Mesenteric fat pad (tissue), 1 donor: ENCODE measurements around the gene IRX5. TPM values are rescaled to one million over a fixed set of nuclear protein-coding genes. Genes with fewer than 3 reads are reported as not detected.

ENCODE experiments used
- DNase-seq: peaks from one replicate; pipeline ENCODE4 v3.0.0-alpha.2; 2020; ENCODE audit warnings: low spot score
- total RNA-seq: library from RNA; stranded (reverse); fragmentation: NEBNext Ultra II Directional; extraction: Animal tissue kit (Norgen Biotek cat#: 25700); gene quantifications from one replicate; pipeline ENCODE4 v1.2.1, GENCODE V29; 2021
- donor health status: DM: yes; HTN: yes; CAD: no.

IRX5 gene
- total RNA-seq, 1 donor from 2014 or later, result not detected

DNA sequence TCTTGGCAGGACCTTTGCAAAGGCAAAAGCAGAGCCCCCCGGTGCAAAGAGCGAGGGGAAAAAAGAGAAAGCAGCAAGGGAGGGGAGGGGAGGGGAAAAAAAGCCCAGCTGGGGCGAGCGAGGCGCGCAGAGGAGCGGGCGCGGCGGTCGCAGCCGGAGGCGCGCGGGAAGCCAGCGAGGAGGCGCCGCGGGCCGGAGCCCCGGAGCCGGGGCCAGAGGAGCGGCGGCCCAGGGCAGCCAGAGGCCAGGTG is 129 bp downstream of the IRX5 start:
- DNase-seq, result no peak

DNA sequence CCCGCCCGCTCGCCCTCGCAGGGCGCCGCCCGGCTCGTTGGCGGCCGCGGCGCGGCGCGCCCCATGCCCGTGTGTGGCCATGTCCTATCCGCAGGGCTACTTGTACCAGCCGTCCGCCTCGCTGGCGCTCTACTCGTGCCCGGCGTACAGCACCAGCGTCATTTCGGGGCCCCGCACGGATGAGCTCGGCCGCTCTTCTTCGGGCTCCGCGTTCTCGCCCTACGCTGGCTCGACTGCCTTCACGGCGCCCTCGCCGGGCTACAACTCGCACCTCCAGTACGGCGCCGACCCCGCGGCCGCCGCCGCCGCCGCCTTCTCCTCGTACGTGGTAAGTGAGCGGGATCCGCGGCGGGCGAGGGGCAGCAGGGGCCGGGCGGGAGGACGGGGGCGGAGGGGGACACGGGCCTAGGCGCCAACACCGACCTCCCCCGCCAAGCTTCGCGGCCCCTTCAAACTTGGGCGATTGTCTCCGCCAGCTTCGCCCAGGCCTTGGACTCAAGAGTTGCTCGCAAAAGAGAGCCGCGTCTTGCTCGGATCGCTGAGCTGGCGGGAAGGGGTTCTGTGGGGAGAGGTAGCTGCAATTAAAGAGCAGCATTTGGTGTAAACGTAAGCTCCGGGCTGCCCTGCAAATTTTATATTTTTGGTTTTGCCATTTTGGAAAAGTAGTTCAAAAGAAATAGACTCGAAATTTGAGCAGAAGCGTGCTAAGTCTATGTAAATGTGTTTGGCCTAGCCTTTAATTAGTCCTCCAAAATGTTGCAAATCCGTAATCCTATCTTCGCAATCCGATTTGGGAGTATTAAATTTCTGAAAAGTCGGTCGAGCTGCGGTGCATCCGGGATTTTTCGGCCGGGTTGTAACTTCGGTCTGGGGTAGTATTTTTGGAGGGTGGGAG is 702 bp downstream of the IRX5 start:
- no peak for DNase-seq

DNA sequence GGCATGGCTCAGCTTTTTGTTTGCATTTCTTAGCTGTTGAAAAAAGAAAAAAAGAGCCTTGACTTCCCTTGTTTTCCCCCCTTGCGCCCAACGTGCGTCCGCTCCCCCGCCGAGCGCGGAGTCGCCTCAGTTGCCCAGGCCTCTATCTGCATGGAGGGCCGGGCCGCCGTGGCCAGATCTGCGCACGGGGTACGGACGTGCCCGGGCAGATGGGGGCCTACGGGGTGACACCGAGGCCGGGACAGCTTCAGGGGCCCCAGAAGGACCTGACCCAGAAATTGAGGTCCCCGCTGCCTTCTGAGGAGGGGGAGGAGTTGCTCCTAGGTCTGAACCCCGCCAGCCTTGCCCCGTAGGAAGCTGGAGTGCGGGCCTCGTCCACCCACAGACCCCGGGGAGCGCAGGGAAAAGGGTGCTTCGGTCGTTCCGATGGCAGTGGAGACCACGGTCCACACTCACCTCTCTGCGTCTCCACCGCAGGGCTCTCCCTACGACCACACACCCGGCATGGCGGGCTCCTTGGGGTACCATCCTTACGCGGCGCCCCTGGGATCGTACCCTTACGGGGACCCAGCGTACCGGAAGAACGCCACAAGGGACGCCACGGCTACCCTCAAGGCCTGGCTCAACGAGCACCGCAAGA is 1.5 kb downstream of the IRX5 start:
- DNase-seq, result no peak

DNA sequence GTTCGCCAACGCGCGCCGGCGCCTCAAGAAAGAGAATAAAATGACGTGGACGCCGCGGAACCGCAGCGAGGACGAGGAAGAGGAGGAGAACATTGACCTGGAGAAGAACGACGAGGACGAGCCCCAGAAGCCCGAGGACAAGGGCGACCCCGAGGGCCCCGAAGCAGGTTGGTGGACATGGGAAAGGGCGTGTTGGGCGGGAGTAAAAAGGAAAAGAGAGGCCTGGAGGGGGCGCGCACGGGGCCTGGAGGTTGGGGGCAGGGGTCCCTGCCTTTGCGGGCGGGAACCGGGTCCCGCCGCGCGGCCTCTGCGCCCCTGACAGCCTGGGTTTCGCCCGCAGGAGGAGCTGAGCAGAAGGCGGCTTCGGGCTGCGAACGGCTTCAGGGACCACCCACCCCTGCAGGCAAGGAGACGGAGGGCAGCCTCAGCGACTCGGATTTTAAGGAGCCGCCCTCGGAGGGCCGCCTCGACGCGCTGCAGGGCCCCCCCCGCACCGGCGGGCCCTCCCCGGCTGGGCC is 2.1 kb downstream of the IRX5 start:
- no peak for DNase-seq

DNA sequence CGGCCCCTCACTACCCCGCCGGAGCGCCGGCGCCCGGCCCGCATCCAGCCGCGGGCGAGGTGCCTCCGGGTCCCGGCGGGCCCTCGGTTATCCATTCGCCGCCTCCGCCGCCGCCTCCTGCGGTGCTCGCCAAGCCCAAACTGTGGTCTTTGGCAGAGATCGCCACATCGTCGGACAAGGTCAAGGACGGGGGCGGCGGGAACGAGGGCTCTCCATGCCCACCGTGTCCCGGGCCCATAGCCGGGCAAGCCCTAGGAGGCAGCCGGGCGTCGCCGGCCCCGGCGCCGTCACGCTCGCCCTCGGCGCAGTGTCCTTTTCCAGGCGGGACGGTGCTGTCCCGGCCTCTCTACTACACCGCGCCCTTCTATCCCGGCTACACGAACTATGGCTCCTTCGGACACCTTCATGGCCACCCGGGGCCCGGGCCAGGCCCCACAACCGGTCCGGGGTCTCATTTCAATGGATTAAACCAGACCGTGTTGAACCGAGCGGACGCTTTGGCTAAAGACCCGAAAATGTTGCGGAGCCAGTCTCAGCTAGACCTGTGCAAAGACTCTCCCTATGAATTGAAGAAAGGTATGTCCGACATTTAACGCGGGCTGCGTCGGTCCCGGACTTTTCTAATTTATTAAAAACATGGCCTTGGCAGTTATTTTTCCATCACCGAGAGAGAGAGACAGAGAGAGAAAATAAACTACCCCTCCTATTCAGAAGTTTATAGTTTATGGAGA is 2.8 kb downstream of the IRX5 start:
- DNase-seq, result no peak

DNA sequence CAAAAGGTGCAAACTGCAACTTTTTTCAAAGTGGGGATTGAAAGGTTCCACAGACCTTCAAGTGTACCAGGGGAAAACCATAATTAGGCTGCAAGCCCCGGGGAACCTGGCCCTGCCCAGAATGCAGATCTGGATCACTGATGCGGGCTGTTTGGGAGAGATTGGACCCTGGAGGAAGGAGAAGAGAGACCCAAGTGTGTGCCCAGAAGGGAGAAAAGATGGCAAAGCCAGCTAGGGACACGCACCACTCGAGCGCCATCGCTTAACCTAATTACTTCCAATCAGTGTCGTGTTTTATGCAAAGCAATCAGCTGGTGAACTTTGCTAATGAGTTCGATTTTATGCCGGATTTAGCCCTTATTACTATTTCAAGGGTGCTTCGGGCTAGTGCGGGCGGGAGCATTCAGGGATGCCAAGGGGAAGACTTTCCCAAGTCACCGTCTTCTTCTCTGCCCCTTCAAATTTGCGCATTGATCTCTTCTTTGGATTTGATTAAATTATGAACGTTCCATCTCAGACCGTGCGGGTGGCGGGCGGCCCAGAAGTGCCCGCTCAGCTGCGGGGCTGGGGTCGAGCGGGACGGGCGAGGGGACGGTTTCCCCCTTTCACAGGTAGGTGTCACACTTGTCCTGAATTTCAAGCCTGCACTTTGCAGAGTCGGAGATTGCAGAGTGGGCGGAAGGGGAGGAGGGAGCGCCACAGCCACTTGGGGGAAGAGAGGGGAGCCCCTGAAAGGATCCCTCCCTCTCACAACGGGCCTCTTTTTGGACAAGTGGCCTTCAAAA is 4.0 kb downstream of the IRX5 start:
- no peak for DNase-seq

DNA sequence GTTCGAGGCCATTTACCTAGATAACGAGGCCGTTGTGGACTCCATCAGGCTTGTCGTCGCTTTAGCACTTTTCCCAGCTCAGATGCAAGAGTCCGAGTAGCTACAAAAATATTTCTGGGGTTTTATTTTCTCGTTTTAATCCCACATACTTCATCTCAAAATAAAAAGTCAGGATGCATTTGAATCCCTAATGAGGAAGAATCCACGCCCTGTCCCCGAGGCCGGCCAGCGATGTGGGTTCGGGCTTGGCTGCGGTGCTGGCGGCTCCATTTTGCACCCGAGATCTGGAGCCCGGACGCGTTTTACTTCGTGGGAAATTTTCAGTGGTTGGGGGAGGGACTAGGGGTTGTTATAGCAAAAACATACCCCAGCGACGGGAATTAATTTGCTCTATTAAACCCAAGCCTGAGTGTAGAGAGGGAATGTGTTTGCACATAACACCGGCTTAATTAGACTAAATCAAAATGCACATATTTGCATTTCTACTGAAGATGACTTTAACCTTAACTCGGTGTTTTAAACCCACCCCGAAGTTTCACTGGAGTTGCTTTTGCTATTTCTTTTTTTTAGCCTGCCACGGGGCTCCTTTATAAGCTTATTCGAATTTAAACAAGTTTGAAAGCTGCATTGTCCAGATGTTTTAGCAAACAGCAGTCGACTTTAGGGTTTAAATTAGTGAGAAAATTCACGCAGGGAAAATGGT is 4.8 kb downstream of the IRX5 start:
- DNase-seq, result no peak

DNA sequence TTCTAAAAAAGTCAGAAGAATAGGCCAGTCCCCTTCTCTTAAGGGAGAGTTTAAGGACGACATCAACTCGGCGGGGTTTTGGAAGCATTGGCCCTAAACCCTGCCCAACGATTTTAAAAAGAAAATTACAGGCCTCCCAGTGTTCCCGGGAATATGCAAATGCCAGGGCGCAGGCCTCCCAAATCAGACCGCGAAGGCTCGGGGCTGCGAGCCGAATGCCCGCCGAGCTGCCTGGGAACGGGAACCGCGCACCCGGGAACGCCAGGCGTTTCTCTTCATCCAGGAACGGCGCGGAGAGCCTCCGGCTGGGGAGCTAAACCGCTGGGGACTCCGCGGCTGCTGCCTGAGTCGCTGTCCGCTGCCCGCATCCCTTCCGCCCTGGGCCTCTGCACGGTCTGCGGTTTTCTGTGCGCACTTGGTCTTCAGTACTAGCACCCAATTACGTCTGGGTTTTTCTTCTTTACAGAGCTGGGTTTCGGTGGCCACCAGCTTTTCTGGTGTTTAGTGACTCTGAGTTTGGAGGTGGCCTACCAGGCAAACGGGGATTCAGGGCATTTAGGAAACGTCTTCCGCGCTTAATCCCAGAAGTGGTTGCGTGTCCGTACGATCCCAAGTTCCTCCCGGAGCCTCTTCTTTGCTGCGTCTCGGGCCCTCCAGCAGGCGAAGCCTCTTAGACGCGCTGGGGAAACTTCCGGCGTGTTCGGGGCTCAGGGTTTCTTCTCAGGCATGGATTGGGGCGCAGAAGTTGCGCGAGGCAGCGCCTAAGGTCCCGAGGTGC is 5.7 kb downstream of the IRX5 start:
- no peak for DNase-seq

DNA sequence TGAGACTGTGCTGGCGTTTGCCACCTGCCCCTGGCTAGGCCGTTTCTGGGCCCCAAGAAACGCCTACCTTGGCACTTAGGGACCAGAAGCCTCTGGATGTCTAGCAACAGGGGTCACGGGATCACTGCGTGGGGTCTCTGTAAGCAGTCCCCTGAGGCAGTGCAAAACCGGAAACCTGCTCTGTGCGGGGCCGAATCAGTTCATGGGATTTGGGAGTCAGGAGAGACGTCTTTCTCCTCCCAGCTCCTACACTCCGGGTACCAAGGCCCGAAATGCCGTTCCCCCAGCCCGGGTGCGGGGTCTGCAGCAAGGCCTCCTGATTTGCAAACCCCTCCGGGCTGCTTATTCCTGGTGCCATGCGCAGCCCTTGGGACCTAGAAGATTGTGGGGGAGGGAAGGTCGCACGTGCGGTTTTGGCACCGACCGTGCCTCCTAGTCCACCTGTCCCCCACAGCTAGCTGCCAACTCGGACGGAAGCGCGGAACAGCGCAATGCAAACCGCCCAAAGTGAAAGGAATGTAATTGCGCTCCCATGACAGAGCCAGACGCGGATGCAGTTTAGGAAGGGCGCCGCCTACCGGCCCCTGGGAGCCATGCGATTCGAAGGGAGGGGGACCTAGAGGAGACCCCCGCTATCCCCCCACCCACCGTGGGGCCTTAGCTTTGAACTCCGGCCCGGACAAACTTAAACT is 6.5 kb downstream of the IRX5 start:
- DNase-seq, result no peak

DNA sequence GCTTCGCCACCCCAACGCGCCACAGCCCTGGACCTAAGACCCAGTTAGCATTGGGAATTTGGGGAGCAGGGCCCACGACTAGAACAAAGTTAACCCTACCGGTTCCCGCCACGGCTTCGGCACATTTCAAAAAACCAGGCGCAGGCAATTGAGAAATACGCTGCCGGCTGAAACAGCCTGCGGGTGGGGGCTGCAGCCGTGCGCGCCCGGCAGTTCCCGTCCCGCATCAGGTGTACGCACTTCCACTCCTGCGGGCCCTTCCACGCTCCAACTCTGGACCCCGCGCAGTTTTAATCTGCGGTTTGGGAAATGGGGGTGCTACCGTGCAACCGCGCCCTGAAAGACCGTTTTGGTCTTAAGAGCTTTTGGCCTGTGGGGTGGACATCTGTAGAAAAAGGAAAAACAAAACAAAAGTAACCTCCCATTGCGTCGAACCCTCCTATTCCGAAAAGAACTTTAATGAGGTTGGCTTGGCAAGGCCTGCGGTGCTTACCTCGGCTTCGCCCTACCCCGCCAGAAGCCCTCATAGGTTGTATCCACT is 7.1 kb downstream of the IRX5 start:
- no peak for DNase-seq

DNA sequence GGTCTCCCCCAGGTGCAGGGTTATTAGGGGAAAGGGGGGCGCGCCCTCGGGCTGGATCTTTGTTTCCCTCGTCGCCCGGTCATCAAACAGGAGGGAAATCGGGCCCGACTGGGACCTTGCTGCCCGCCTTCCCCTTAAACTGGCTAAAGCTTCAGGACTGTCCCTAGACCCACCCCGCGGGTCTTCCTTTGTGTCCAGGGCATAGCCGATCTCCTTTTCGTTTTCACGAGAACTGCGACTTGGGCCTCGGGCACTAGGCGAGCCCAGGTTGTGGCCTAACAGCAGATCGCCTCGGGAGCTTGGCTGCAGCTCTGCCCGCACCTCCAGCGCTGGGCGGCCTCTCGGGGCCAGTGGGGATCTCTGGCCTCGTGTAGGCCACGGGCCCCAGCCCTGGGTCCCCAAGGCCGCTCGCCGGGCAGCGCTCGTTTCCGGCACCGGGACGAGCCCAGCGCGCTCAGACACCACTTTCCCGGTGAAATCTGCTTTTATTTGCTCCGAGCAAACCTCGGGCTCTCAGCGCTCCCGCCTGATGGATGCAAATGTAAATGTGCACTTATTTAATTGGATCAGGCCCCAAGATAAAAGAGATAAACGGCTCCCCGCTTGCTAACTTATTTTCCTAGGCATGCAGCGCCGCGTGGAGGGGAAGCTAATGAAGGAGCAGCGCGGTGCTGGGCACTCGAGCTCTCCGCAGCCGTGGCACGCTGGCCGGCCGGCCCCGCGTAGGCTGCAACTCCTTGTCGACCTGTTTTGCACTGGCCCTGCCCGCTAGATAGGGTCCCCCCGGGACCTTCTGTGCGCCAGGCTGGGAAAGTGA is 7.8 kb downstream of the IRX5 start:
- no peak for DNase-seq

DNA sequence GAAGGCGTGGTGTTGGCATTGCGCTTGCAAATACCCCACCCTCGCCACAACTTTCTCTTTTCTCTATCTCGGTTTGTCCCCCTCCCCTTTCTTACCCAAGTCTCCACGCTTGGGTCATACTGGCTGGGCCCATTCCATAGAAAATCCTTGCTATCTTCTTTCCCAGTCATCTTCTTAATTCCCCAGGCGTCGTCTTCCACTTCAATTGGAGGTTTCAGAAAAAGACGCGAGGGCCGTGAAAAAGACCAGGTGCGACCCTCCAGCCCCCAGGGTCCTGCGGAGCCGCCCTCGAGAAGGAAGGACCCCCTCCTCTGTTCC is 8.3 kb downstream of the IRX5 start:
- no peak for DNase-seq

DNA sequence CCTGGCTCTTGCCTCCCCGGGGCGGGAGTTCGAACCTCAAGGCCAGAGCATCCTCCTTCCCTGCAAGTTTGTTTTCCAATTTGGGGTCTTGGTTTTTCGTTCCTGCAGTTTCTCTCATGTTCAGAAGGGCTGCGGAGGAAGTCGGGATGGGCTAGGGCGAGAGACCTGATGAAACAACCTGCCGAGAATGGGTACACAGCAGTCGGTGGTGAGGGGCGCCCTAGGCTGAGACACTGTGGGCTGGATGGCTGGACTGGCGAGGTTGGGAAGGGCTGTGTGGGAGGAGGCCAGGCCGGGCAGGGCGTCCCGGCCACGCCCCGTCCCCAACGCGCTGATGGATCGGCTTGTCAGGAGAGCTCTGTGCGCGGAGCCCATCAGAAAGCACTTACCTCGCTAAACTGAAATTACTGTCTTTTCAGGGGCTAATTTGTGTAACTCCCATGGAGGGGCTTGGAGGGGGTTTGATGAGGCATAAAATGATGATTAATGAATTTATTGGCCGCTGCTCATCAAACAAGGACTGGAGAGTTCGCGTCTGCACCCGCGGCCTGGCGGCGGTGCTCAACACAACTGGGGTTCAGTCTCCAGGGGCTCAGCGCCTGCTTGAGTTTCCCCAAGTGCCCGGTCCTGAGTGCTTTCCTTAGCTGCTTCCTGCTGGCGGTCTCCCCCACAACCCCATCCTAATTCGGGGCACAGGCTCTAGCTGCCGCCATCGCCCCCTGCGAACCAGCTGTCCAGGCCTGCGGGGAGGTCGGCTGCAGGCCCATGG is 9.0 kb downstream of the IRX5 start:
- no peak for DNase-seq

DNA sequence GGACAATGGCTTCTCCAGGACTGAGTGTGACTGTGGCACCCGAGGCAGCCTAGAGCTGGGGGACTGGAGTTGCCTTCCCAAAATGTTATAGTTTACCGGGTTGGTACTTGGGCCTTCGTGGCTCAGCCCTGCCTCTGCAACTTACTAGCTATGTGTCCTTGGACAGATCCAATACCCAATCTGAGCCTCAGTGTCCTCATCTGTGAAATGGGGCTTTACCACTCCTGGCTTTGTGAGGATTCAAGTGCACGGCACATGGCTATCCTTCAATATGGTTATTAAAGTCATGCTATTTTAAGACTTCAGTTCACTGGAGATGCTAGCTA is 9.6 kb downstream of the IRX5 start:
- DNase-seq, result no peak

DNA sequence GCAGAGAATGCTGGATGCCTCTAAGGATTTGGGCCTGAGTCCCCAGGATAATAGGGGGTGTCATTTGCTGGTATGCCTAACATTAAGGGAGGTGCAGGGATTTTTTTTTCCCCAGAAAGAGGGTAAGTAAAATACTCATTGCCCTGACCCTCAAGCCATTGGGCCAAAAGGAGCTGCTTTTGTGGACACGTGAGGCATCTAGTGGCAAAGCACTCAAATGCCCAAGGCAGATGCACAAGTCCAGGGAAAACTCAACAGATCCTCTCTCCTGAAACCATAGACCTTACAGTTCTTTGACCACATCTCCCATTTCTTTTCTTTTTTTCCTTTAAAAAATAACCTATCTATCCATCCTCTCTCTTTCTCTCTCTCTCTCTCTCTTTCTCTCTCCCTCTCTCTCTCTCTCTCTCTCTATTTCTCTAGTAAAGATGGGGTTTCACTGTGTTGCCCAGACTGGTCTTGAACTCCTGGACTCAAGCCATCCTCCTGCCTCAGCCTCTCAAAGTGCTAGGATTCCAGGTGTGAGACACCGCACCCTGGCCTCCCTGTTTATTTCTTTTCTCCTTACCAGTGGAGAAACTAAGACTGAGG is 11.8 kb downstream of the IRX5 start:
- no peak for DNase-seq

DNA sequence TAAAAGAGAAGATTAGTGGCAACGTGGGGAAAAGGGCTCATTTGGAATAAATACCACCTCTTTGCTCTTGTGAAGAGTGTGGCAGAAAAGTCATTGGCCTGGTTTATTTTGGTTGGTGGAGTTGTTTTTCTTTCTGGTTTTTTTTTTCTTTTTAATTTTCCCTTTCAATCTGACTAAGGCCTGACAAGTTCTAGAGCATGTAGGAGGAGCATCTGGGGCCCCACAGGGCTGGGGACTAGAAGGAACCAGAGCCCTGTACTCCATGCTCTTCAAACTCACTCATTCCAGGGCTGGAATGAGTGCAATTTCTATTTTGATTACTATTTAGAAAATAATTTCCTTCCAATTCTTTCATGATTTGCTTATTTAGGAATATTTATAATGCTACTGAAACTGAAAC is 13.3 kb downstream of the IRX5 start:
- no peak for DNase-seq

DNA sequence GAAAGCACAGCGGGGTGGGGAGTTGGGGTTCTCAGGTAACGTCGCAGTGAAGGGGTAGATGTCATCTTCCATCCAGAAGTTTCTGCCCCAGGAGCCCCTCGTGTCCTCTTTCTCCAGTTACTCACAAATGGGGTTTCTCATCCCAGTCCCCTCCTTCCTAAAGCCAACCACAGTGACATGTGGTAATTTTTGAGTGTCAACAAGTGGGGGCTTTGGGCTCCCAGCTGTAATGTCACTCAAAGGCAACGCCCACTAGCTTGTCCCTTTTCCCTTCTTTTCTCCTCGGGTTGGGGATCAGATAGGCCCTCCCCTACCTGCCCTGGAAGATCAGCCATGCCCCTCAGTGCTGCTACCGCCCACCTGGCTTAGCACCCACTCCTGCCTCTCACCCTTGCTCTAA is 14.4 kb downstream of the IRX5 start:
- DNase-seq, result no peak
